ENCODE measurements around the gene CNGB1.
"Not testable (repeated sequence)": the region's sequence is repeated elsewhere in the genome, so short reads cannot be mapped to it uniquely, and the experiment has no call there.

CNGB1 gene

GRCh38 chr16:57901480-57902069 is 69.4 kb downstream of the CNGB1 start:
- no peak for TF ChIP-seq CTCF (IDR thresholded peaks at IDR 0.05; ENCODE audit: extremely low read depth, missing control alignments)
- no peak for DNase-seq (ENCODE audit: low spot score)

GRCh38 chr16:57900796-57901479 is 70.0 kb downstream of the CNGB1 start:
- TF ChIP-seq CTCF (IDR thresholded peaks at IDR 0.05; ENCODE audit: extremely low read depth, missing control alignments), result no peak
- DNase-seq (ENCODE audit: low spot score), result no peak

GRCh38 chr16:57899771-57900661 is 70.9 kb downstream of the CNGB1 start:
- DNase-seq (ENCODE audit: low spot score), result peak; percentile 76
- peak; percentile 84 for TF ChIP-seq CTCF (IDR thresholded peaks at IDR 0.05; ENCODE audit: extremely low read depth, missing control alignments)

- no peak for DNase-seq (ENCODE audit: low spot score)
- TF ChIP-seq CTCF (IDR thresholded peaks at IDR 0.05; ENCODE audit: extremely low read depth, missing control alignments), result no peak
Measured at GRCh38 chr16:57898961-57899360, 72.0 kb downstream of the CNGB1 start.

GRCh38 chr16:57897996-57898395 is 72.9 kb downstream of the CNGB1 start:
- TF ChIP-seq CTCF (IDR thresholded peaks at IDR 0.05; ENCODE audit: extremely low read depth, missing control alignments), result no peak

GRCh38 chr16:57897053-57897784 is 73.7 kb downstream of the CNGB1 start:
- no peak for TF ChIP-seq CTCF (IDR thresholded peaks at IDR 0.05; ENCODE audit: extremely low read depth, missing control alignments)
- DNase-seq (ENCODE audit: low spot score), result no peak

More at GRCh38 chr16:57897996-57898395, 72.9 kb downstream of the CNGB1 start:
- no peak for DNase-seq (ENCODE audit: low spot score)

- DNase-seq (ENCODE audit: low spot score), result not testable (repeated sequence)
Measured at GRCh38 chr16:57895081-57895547, 75.8 kb downstream of the CNGB1 start.

All from GM20000 (cell line).